ENCODE results near the gene RGS9. TPM values are rescaled to one million over a fixed set of nuclear protein-coding genes. Genes with fewer than 3 reads are reported as not detected.
"Not testable (repeated sequence)": the region's sequence is repeated elsewhere in the genome, so short reads cannot be mapped to it uniquely, and the experiment has no call there.

RGS9 gene
- total RNA-seq, 1 experiment from 2014 or later: 6.3 TPM

- intact Hi-C loops (cut with micrococcal nuclease; ENCODE audit: unreplicated experiment): no loop called here
- no peak for TF ChIP-seq CTCF (IDR thresholded peaks at IDR 0.05; ENCODE audit: insufficient read depth in 1 of 2, low read depth in 1 of 2, low read length in 1 of 2, severe bottlenecking in 1 of 2, unreplicated experiment in 1 of 2)
- H3K4me1 ChIP-seq: no peaks in the 10 kb centered on the region
- no peaks in the 10 kb centered on the region for H3K9me3 Mint-ChIP-seq (ENCODE audit: unreplicated experiment)
- H3K27me3 ChIP-seq (replicated peaks; ENCODE audit: control insufficient read depth, insufficient read depth, low read length): no peaks in the 10 kb centered on the region
- no peaks in the 10 kb centered on the region for H3K36me3 Mint-ChIP-seq (ENCODE audit: insufficient read depth, unreplicated experiment)
- DNase-seq: no peak
- H3K27me3 Mint-ChIP-seq (ENCODE audit: insufficient read depth, unreplicated experiment): peaks cover 6% of the 10 kb centered on the region
- ChIA-PET CTCF (interaction anchor here (0.6 kb wide), 1 partner anchor 75 kb away, joined by 5 read pairs; no protein-coding TSS in a partner anchor), POLR2A (no interaction called here)
- no peak overlapping the region for H3K27ac Mint-ChIP-seq (ENCODE audit: unreplicated experiment)
- BruUV-seq (replicated peaks): no TSS peak
- H3K4me3 ChIP-seq (ENCODE audit: low read depth, low read length): no peak overlapping the region
- no peaks in the 10 kb centered on the region for H3K36me3 ChIP-seq (ENCODE audit: control insufficient read depth, insufficient read depth, low read length)
- no peaks in the 10 kb centered on the region for H3K9me3 ChIP-seq
- H3K4me3 Mint-ChIP-seq (ENCODE audit: unreplicated experiment): no peak overlapping the region
- H3K4me1 Mint-ChIP-seq (ENCODE audit: low read depth, unreplicated experiment): no peaks in the 10 kb centered on the region
Observed at GRCh38 chr17:65175952-65176351, 38.8 kb downstream of the RGS9 start.

- H3K36me3 Mint-ChIP-seq (ENCODE audit: insufficient read depth, unreplicated experiment): no peaks in the 10 kb centered on the region
- no peaks in the 10 kb centered on the region for H3K9me3 Mint-ChIP-seq (ENCODE audit: unreplicated experiment)
- H3K4me3 ChIP-seq (ENCODE audit: low read depth, low read length): no peak overlapping the region
- BruUV-seq (replicated peaks): no TSS peak
- no peak overlapping the region for H3K27ac Mint-ChIP-seq (ENCODE audit: unreplicated experiment)
- no peak for TF ChIP-seq CTCF (IDR thresholded peaks at IDR 0.05; ENCODE audit: insufficient read depth in 1 of 2, low read depth in 1 of 2, low read length in 1 of 2, severe bottlenecking in 1 of 2, unreplicated experiment in 1 of 2)
- intact Hi-C loops (cut with micrococcal nuclease; ENCODE audit: unreplicated experiment): no loop called here
- POLR2A ChIA-PET: no interaction called here
- no peaks in the 10 kb centered on the region for H3K36me3 ChIP-seq (ENCODE audit: control insufficient read depth, insufficient read depth, low read length)
- no peak for DNase-seq
- CTCF ChIA-PET: interaction anchor here (0.6 kb wide), 1 partner anchor 76 kb away, joined by 5 read pairs; no protein-coding TSS in a partner anchor
- H3K27me3 Mint-ChIP-seq (ENCODE audit: insufficient read depth, unreplicated experiment): peaks cover 6% of the 10 kb centered on the region
- no peaks in the 10 kb centered on the region for H3K4me1 ChIP-seq
- no peak overlapping the region for H3K4me3 Mint-ChIP-seq (ENCODE audit: unreplicated experiment)
- H3K4me1 Mint-ChIP-seq (ENCODE audit: low read depth, unreplicated experiment): no peaks in the 10 kb centered on the region
- H3K9me3 ChIP-seq: no peaks in the 10 kb centered on the region
- H3K27me3 ChIP-seq (replicated peaks; ENCODE audit: control insufficient read depth, insufficient read depth, low read length): no peaks in the 10 kb centered on the region
Observed at GRCh38 chr17:65176646-65177409, 39.7 kb downstream of the RGS9 start.

- Mint-ChIP-seq H3K27me3 (ENCODE audit: insufficient read depth, unreplicated experiment) (peaks cover 6% of the 10 kb centered on the region), H3K27ac (ENCODE audit: unreplicated experiment) (no peak overlapping the region), H3K36me3 (ENCODE audit: insufficient read depth, unreplicated experiment) (no peaks in the 10 kb centered on the region), H3K9me3 (ENCODE audit: unreplicated experiment) (no peaks in the 10 kb centered on the region), H3K4me3 (ENCODE audit: unreplicated experiment) (no peak overlapping the region), H3K4me1 (ENCODE audit: low read depth, unreplicated experiment) (no peaks in the 10 kb centered on the region)
- Histone ChIP-seq H3K4me1 (no peaks in the 10 kb centered on the region), H3K9me3 (no peaks in the 10 kb centered on the region), H3K36me3 (ENCODE audit: control insufficient read depth, insufficient read depth, low read length) (no peaks in the 10 kb centered on the region), H3K27me3 (replicated peaks; ENCODE audit: control insufficient read depth, insufficient read depth, low read length) (no peaks in the 10 kb centered on the region), H3K4me3 (ENCODE audit: low read depth, low read length) (no peak overlapping the region)
- POLR2A ChIA-PET: no interaction called here
- intact Hi-C loops (cut with micrococcal nuclease; ENCODE audit: unreplicated experiment): no loop called here
- BruUV-seq (replicated peaks): no TSS peak
- TF ChIP-seq CTCF (IDR thresholded peaks at IDR 0.05; ENCODE audit: insufficient read depth in 1 of 2, low read depth in 1 of 2, low read length in 1 of 2, severe bottlenecking in 1 of 2, unreplicated experiment in 1 of 2): no peak
- DNase-seq: no peak
- CTCF ChIA-PET: no interaction called here
Observed at GRCh38 chr17:65177901-65178300, 40.7 kb downstream of the RGS9 start.

GRCh38 chr17:65180276-65180675 is 43.1 kb downstream of the RGS9 start:
- intact Hi-C loops (cut with micrococcal nuclease; ENCODE audit: unreplicated experiment); H3K36me3 Mint-ChIP-seq (ENCODE audit: insufficient read depth, unreplicated experiment); H3K9me3 Mint-ChIP-seq (ENCODE audit: unreplicated experiment); H3K4me1 ChIP-seq; H3K27ac Mint-ChIP-seq (ENCODE audit: unreplicated experiment); DNase-seq; POLR2A ChIA-PET; H3K27me3 ChIP-seq (replicated peaks; ENCODE audit: control insufficient read depth, insufficient read depth, low read length); BruUV-seq (replicated peaks); H3K36me3 ChIP-seq (ENCODE audit: control insufficient read depth, insufficient read depth, low read length); CTCF ChIA-PET; H3K4me3 Mint-ChIP-seq (ENCODE audit: unreplicated experiment); H3K9me3 ChIP-seq; H3K4me3 ChIP-seq (ENCODE audit: low read depth, low read length): not testable (repeated sequence)
- Mint-ChIP-seq H3K4me1 (ENCODE audit: low read depth, unreplicated experiment) (peaks cover 14% of the 10 kb centered on the region), H3K27me3 (ENCODE audit: insufficient read depth, unreplicated experiment) (peaks cover 11% of the 10 kb centered on the region)

- POLR2A ChIA-PET; intact Hi-C loops (cut with micrococcal nuclease; ENCODE audit: unreplicated experiment); CTCF ChIA-PET; DNase-seq; H3K4me1 ChIP-seq; H3K27ac Mint-ChIP-seq (ENCODE audit: unreplicated experiment); H3K9me3 ChIP-seq; H3K4me3 ChIP-seq (ENCODE audit: low read depth, low read length); H3K4me3 Mint-ChIP-seq (ENCODE audit: unreplicated experiment); BruUV-seq (replicated peaks); H3K9me3 Mint-ChIP-seq (ENCODE audit: unreplicated experiment); H3K27me3 ChIP-seq (replicated peaks; ENCODE audit: control insufficient read depth, insufficient read depth, low read length); H3K36me3 ChIP-seq (ENCODE audit: control insufficient read depth, insufficient read depth, low read length); H3K36me3 Mint-ChIP-seq (ENCODE audit: insufficient read depth, unreplicated experiment): not testable (repeated sequence)
- H3K4me1 Mint-ChIP-seq (ENCODE audit: low read depth, unreplicated experiment): peaks cover 14% of the 10 kb centered on the region
- H3K27me3 Mint-ChIP-seq (ENCODE audit: insufficient read depth, unreplicated experiment): peaks cover 11% of the 10 kb centered on the region
Observed at GRCh38 chr17:65180752-65181236, 43.6 kb downstream of the RGS9 start.

Data from Caco-2 (cell line).